NOMO-1 (cell line): Measurements from ENCODE around the gene COMT.

ENCODE experiments used
- DNase-seq, 2 experiments: peaks; one replicate each; lab custom pipeline; 2025; ENCODE audit not compliant: unreplicated experiment in 2 of 2; lab: John Stamatoyannopoulos, UW

The COMT gene

GRCh38 chr22:19955241-19956128 is 13.9 kb downstream of the COMT start:
- no peak for DNase-seq

GRCh38 chr22:19957445-19957844 is 15.9 kb downstream of the COMT start:
- no peak for DNase-seq

- no peak for DNase-seq
Measured at GRCh38 chr22:19958083-19959042, 16.8 kb downstream of the COMT start.

GRCh38 chr22:19959043-19959586 is 17.5 kb downstream of the COMT start:
- DNase-seq = no peak

GRCh38 chr22:19959587-19960490 is 18.3 kb downstream of the COMT start:
- DNase-seq = no peak

- DNase-seq = no peak
Measured at GRCh38 chr22:19960491-19961200, 19.1 kb downstream of the COMT start.

- no peak for DNase-seq
Measured at GRCh38 chr22:19961201-19961580, 19.6 kb downstream of the COMT start.

- DNase-seq = no peak
Measured at GRCh38 chr22:19961868-19962245, 20.3 kb downstream of the COMT start.

- DNase-seq = peak in 1 of 2 experiments; percentile 2
Measured at GRCh38 chr22:19962246-19962908, 20.8 kb downstream of the COMT start.

- peak; percentile 22 to 23 for DNase-seq
Measured at GRCh38 chr22:19962909-19963806, 21.6 kb downstream of the COMT start.

GRCh38 chr22:19963863-19964642 is 22.5 kb downstream of the COMT start:
- no peak for DNase-seq

- no peak for DNase-seq
Measured at GRCh38 chr22:19964701-19965386, 23.3 kb downstream of the COMT start.

- DNase-seq = peak; percentile 81 to 89
Measured at GRCh38 chr22:19965771-19966709, 24.5 kb downstream of the COMT start.

- DNase-seq = no peak
Measured at GRCh38 chr22:19966908-19967750, 25.6 kb downstream of the COMT start.
